CD4-positive, alpha-beta T cell treated with Interleukin-1 beta for 1 hour (primary cell): ENCODE data around the gene ENGASE.

Source experiments
- DNase-seq, 2 donors: peaks; one replicate each; pipeline ENCODE4 v3.0.0-alpha.2; 2020 to 2022

The ENGASE gene

DNA sequence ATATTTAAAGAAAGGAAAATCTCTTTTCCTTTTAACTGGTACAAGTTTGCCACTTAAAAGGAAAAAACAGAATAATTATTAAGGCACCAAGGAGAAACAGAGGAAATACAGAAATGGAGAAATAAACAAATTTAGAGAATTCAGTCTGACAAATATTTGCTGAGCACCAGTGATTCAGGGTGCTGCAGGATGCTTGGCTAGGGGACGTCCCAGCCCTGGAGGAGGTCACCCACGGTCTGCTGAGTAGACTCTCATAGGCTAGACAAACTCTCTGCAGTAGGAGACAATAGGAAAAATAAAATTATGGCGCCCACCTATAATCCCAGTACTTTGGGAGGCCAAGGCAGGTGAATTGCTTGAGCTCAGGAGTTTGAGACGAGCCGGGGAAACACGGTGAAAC is 34.7 kb upstream of the ENGASE start:
- no peak for DNase-seq

DNA sequence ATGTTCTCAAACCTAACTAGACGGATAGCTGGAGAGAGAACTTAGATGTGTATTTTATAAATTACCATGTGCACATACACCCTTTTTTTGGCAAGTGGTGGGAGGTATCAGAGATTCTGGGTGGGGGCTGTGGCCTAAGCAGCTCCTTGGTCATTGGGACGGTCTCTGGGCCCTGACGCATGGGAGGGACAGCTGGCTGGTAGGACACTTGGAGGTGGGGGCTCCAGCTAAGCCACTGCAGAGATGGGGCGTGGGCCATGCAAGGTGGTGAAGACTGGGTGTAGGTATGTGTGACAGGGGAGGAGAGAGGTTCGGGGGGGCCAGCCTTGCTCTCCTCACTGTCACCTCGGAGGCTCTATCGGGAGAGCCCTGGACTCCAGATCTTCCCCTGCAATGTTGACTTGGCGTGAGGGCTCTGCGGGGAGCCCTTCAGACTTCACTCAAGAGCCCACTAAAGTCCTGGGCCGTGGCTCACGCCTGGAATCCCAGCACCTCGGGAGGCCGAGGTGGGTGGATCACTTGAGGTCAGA is 33.5 kb upstream of the ENGASE start:
- no peak for DNase-seq

DNA sequence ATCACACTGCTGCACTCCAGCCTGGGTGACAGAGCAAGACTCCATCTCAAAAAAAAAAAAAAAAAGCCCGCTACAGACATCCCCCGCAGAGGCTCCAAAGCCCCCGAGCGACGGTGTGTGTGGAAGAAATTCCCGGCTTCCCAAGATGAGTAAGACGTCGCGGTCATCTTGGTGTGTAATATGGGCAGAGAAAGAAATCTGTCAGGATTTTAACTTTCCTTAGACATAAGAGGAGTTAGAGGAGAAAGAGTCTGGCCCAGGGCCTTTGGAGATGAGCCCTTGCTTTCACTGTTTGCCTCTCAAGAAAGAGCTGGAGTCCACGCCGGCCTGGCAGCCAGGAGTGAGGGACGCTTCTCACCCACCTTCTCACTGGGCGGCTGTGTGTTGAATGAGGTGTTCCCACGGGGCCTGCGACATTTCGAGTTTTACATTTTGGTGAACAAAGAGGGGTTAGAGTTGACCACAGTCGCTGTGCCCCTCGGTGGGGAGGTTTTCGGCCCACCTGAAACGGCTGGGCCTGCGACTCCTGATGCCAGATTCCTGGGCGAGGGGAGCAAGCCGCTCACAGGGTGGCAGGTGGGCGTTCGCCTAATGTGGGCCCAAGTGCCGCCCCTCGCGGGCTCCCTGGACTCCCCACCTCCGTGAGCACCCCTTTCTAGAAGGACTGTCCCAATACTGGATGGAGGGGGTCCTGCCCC is 32.8 kb upstream of the ENGASE start:
- no peak for DNase-seq

DNA sequence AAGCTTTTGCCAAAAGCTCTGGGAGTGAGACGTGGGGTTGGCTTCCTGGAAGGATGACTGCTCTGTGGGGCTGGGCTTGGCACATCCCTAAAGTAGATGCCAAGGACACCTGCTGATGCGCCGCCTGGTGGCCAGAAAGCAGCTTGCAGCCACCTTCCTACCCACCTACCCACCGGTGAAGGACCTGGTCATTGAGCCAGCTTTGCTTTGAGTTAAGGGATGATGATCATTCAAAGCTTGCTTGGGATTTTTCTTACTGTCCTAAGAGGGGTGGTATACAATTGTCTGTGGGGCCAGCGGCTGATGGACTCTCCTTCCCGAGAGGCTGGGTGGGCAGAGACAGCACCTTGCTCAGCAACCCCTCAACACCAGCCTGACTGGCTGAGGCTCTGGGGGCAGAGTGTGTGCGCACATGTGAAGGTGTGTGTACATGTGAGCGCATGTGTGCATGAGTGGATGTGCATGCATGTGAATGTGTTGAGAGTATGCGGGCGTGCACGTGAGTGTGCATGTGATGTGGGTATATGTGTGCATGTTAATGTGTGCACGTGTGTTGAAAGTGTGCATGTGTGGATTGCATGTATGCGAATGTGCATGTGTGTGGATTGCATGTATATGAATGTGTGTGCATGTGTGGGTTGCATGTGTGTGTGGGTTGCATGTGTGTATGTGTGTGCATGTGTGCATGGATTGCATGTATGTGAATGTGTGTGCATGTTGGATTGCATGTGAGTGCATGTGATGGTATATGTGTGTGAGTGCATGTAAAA is 32.0 kb upstream of the ENGASE start:
- DNase-seq: peak; percentile 60 to 61

GRCh38 chr17:79043191-79043930 is 31.3 kb upstream of the ENGASE start:
- DNase-seq: no peak

DNA sequence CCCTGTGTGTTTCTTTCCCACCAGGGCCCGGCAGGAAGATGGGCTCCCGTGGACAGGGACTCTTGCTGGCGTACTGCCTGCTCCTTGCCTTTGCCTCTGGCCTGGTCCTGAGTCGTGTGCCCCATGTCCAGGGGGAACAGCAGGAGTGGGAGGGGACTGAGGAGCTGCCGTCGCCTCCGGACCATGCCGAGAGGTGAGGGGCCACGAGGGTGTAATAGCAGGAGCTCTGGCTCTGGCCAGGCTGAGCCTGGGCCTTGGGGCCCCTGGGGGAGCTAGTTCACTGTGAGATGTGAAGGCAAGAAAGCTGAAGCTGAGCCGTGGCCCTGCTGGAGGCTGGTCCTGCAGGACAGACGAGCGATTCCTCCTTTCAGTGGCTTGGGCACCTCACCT is 30.7 kb upstream of the ENGASE start:
- DNase-seq: no peak

- no peak for DNase-seq
These were observed 30.2 kb upstream of the ENGASE start for GRCh38 chr17:79044462-79044861.

GRCh38 chr17:79045001-79045729 is 29.5 kb upstream of the ENGASE start:
- no peak for DNase-seq

DNA sequence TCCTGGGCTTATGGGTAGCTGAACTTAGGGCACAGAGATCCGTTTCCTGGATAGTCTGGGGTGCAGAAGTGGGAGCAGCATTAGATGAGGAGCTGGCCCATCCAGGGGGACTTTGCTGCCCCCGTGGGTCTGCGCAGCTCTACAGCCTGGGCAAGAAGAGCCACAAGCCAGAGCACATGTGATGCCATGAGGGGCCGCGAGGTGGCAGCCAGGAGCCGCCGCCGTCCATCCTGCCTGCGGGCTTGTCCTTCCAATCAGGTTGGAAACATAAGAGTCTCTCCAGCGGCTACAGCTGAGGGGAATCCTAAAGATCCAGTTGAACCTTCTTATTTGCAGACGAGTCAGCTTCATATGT is 28.8 kb upstream of the ENGASE start:
- DNase-seq: peak; percentile 54

DNA sequence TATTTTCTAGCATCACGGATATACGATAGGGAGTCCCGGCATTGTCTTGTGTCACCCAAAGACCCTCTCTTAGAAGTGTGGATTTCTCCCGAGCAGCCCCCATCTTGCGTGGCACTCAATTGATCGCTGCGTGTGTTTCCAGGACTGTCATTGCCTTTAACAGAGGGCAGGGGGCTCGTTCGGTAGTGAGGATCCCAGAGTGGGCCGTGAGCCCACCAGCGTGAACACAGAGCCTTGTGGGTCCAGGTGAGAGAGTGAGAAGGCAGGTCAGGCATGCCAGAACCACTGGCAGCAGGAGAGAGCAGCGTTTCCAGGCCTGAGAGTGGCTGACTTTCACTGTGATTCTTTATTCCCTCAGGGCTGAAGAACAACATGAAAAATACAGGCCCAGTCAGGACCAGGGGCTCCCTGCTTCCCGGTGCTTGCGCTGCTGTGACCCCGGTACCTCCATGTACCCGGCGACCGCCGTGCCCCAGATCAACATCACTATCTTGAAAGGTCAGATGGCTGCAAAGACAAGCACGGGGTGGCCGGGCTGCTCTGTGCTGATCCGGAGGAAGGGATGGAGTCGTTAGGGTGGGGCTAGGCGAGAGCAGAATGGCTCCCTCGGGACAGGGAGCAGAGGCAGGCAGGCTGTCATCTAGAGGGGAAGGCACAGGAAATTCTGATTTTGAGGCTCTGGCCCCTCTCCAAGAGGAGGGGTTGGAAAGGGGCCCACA is 28.3 kb upstream of the ENGASE start:
- DNase-seq: no peak

GRCh38 chr17:79046916-79047280 is 27.7 kb upstream of the ENGASE start:
- DNase-seq: no peak

DNA sequence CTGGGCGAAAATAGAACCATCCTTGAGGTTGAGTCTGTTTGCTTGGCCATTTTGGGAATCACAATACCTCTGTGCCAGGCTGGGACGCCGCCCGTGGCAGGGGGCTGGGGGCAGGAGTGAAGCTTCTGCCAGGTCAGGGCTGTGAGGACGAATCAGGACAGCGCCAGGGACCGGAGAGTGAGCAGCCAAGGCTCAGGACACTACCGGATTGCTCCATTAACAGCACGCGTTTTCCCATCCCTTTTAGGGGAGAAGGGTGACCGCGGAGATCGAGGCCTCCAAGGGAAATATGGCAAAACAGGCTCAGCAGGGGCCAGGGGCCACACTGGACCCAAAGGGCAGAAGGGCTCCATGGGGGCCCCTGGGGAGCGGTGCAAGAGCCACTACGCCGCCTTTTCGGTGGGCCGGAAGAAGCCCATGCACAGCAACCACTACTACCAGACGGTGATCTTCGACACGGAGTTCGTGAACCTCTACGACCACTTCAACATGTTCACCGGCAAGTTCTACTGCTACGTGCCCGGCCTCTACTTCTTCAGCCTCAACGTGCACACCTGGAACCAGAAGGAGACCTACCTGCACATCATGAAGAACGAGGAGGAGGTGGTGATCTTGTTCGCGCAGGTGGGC is 27.2 kb upstream of the ENGASE start:
- no peak for DNase-seq

DNA sequence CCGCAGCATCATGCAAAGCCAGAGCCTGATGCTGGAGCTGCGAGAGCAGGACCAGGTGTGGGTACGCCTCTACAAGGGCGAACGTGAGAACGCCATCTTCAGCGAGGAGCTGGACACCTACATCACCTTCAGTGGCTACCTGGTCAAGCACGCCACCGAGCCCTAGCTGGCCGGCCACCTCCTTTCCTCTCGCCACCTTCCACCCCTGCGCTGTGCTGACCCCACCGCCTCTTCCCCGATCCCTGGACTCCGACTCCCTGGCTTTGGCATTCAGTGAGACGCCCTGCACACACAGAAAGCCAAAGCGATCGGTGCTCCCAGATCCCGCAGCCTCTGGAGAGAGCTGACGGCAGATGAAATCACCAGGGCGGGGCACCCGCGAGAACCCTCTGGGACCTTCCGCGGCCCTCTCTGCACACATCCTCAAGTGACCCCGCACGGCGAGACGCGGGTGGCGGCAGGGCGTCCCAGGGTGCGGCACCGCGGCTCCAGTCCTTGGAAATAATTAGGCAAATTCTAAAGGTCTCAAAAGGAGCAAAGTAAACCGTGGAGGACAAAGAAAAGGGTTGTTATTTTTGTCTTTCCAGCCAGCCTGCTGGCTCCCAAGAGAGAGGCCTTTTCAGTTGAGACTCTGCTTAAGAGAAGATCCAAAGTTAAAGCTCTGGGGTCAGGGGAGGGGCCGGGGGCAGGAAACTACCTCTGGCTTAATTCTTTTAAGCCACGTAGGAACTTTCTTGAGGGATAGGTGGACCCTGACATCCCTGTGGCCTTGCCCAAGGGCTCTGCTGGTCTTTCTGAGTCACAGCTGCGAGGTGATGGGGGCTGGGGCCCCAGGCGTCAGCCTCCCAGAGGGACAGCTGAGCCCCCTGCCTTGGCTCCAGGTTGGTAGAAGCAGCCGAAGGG is 26.4 kb upstream of the ENGASE start:
- no peak for DNase-seq

GRCh38 chr17:79048826-79049755 is 25.5 kb upstream of the ENGASE start:
- DNase-seq: no peak

GRCh38 chr17:79049821-79050220 is 24.8 kb upstream of the ENGASE start:
- DNase-seq: no peak

DNA sequence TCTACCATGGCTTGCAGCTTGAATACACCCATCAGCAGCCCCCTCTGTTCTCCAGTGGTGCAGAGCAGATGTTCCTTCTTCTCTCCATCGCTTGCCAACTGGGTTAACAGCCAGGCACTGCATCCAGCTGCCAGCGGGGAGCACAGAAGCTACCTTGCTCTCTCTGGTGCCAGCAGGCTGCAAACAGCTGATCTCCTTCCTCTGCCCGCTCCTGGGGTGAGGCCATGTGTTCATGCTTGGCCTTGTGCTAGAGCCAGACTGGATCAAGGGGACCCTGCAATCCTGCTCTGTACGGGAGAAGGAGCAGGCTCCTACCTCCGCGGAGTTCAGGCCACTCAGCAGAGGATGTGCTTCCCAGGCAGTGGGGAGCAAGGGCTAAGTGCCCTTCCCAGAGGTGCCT is 24.1 kb upstream of the ENGASE start:
- DNase-seq: no peak

DNA sequence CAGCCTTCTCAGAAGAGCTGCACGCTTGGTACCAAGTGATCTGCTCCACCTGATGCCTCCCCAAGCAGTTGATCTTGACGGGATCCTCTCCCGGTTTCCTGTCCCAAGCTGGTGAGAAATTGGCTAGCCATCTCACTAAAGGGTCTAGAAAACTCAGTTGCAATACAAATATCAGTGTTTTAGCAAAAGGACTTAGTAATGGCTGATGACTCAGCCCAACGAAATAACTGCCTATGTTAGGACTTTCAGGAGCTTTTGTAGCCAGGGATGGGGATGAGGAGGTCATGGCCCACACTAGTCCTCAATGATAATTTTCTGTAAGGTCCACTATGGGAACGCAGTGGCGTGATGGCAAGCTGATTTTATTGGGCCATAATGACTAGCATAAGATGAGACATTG is 23.3 kb upstream of the ENGASE start:
- no peak for DNase-seq

DNA sequence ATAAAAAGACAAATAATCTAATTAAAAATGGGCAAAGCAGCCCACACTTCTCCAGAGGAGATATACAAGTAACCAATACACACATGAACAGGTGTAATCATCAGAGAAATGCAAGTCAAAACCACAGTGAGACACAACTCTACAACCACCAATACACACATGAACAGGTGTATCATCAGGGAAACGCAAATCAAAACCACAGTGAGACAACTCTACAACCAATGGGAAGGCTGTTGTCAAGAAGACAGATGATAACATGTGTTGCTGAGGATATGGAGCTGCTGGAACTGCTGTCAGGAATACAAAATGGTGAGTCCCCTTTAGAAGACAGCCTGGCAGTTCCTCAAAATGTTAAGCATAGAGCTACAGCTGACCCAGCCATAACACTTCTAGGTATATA is 22.5 kb upstream of the ENGASE start:
- DNase-seq: no peak

GRCh38 chr17:79053251-79053925 is 21.2 kb upstream of the ENGASE start:
- no peak for DNase-seq
